K562 (cell line): Measurements from ENCODE around the gene ANKRD34A. TPM values are rescaled to one million over a fixed set of nuclear protein-coding genes. Genes with fewer than 3 reads are reported as not detected.

ENCODE experiments used
- ELF4 ChIP-seq: fragments of 450-650 bp; formaldehyde crosslinking; IDR thresholded peaks from 2 replicates; pipeline ENCODE4 v1.4.0; 2022; ENCODE audit warnings: missing genetic modification characterization
- EWSR1 ChIP-seq: fragments of 450-650 bp; IDR thresholded peaks from 2 replicates; pipeline ENCODE4 v1.6.1; 2018; ENCODE audit warnings: borderline replicate concordance, mild to moderate bottlenecking, low read depth, moderate library complexity; ENCODE audit not compliant: partially characterized antibody
- FOXP4 ChIP-seq: sonication (generic); formaldehyde crosslinking; IDR thresholded peaks from 2 replicates; pipeline ENCODE4 v1.8.0; 2022; ENCODE audit warnings: mild to moderate bottlenecking, missing genetic modification reagents, borderline replicate concordance
- KHSRP ChIP-seq: fragments of 450-650 bp; IDR thresholded peaks from 2 replicates; pipeline ENCODE4 v1.6.1; 2017
- MTA3 ChIP-seq: fragments of 450-650 bp; formaldehyde crosslinking; IDR thresholded peaks from 2 replicates; pipeline ENCODE4 v1.6.1; 2017; ENCODE audit warnings: mild to moderate bottlenecking, borderline replicate concordance
- NFATC3 ChIP-seq: fragments of 450-650 bp; IDR thresholded peaks from 2 replicates; pipeline ENCODE4 v1.6.1; 2017; ENCODE audit warnings: mild to moderate bottlenecking
- RFX7 ChIP-seq: fragments of 250-450 bp; sonication (Bioruptor Pico); IDR thresholded peaks from 2 replicates; pipeline ENCODE4 v1.5.1; 2021; ENCODE audit warnings: mild to moderate bottlenecking
- SIN3A ChIP-seq, 2 experiments: fragments of 150-350 bp in 1 of 2; IDR thresholded peaks; 2 replicates each; pipeline ENCODE4 v1.6.1; 2011 to 2016; ENCODE audit warnings: borderline replicate concordance in 2 of 2, low read depth in 2 of 2, low read length in 2 of 2, mild to moderate bottlenecking in 2 of 2, moderate library complexity in 2 of 2; ENCODE audit not compliant: control insufficient read depth in 1 of 2
- SREBF1 ChIP-seq: fragments of 150-350 bp; IDR thresholded peaks from 2 replicates; pipeline ENCODE4 v1.6.1; 2014; ENCODE audit warnings: antibody characterized with exemption, low read depth, low read length, borderline replicate concordance
- TCF7 ChIP-seq: sonication (generic); IDR thresholded peaks from 2 replicates; pipeline ENCODE4 v1.6.1; 2016; ENCODE audit warnings: antibody characterized with exemption, borderline replicate concordance
- THRB ChIP-seq: fragments of 450-650 bp; formaldehyde crosslinking; conservative IDR thresholded peaks from 2 replicates; pipeline ENCODE4 v1.4.0; 2022; ENCODE audit warnings: mild to moderate bottlenecking, missing genetic modification characterization
- ZNF217 ChIP-seq: sonication (generic); formaldehyde crosslinking; IDR thresholded peaks from 2 replicates; pipeline ENCODE4 v1.8.0; 2022; ENCODE audit warnings: mild to moderate bottlenecking, missing genetic modification reagents
- ZNF444 ChIP-seq: fragments of 250-450 bp; sonication (Bioruptor Pico); IDR thresholded peaks from 2 replicates; pipeline ENCODE4 v1.4.0; 2020; ENCODE audit warnings: mild to moderate bottlenecking, moderate library complexity
- ZNF57 ChIP-seq: fragments of 450-650 bp; formaldehyde crosslinking; IDR thresholded peaks from 2 replicates; pipeline ENCODE4 v1.4.0; 2020; ENCODE audit warnings: mild to moderate bottlenecking, moderate library complexity
- polyA plus RNA-seq, 8 experiments: library from polyadenylated mRNA; depleted of rRNA in 4 of 8; stranded (reverse) in 5 of 8; unstranded in 3 of 8; fragments of >200 nt; fragmentation: Nextera tagmentation in 2 of 8; fragmentation: Illumina TruSeq in 1 of 8; extraction: Ambion mirVana in 2 of 8; extraction: Trizol in 1 of 8; gene quantifications; 2 replicates each; pipeline versions ENCODE4 v1.2.1 to v1.2.3, GENCODE V29; 2011 to 2014; ENCODE audit warnings: inconsistent platforms in 1 of 8, missing spikeins in 1 of 8
- total RNA-seq, 7 experiments: library from RNA; depleted of rRNA in 6 of 7; stranded (reverse); fragments of >200 nt in 6 of 7; fragmentation: Illumina TruSeq in 2 of 7; extraction: Trizol in 2 of 7; gene quantifications; 2 replicates each; pipeline versions ENCODE4 v1.2.1 to v1.2.3, GENCODE V29; 2011 to 2021; ENCODE audit warnings: low replicate concordance in 1 of 7
- TF ChIP-seq, protein P1 (sequence below): fragments of 450-650 bp; IDR thresholded peaks from 2 replicates; pipeline ENCODE4 v1.6.1; 2014; ENCODE audit warnings: low read depth, mild to moderate bottlenecking, moderate library complexity, borderline replicate concordance
- TF ChIP-seq, protein P2 (sequence below): fragments of 450-650 bp; IDR thresholded peaks from 2 replicates; pipeline ENCODE4 v1.6.1; 2017; ENCODE audit warnings: antibody characterized with exemption
- TF ChIP-seq, protein P3 (sequence below): IDR thresholded peaks from 2 replicates; pipeline ENCODE4 v1.6.1; 2012; ENCODE audit warnings: low read depth, low read length, improper control_type of control experiment, borderline replicate concordance

ANKRD34A gene
- total and polyA plus RNA-seq, 9 of the 15 experiments (the other 6 are each of a cell fraction or from before 2014, with no cell fraction given), result 0.06 to 1.6 (median 0.43) TPM

DNA sequence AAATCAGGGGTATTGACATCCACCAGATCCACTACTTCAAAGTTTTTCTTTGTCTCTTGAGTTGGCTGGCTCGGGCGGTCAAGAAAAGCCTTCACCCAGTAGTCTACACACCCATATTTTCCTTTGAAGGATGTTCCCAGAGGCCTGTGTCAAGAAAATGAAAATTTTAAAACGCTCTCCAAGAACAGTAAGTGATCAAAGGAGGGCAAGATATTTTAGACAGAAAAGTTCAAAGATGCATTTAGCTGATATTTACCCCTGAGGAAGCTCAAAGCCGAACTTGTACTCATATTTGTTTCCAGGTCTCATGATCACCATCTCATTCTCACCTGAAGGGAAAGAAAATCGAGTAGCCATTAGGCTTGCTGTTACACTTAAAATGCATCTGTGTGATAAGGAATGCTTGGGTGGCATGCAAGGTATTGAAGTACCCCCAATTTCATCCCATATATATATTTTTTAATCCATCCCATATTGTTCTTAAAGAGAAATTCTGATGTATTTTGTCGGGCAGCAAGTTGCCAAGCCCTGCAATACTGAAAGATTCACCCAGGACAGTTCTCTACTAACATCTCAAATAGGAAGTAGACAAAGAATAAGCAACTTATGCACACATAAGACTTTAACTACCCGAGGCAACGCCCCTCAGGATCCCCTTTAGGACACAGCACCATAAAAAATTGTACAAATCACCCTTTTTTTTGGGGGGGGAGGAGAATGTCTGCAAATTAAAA lies 30.9 kb upstream of the ANKRD34A start (continued):
- TF ChIP-seq, protein P1, sequence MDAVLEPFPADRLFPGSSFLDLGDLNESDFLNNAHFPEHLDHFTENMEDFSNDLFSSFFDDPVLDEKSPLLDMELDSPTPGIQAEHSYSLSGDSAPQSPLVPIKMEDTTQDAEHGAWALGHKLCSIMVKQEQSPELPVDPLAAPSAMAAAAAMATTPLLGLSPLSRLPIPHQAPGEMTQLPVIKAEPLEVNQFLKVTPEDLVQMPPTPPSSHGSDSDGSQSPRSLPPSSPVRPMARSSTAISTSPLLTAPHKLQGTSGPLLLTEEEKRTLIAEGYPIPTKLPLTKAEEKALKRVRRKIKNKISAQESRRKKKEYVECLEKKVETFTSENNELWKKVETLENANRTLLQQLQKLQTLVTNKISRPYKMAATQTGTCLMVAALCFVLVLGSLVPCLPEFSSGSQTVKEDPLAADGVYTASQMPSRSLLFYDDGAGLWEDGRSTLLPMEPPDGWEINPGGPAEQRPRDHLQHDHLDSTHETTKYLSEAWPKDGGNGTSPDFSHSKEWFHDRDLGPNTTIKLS, result no peak
- peak; percentile 80 for TF ChIP-seq KHSRP
- no peak for TF ChIP-seq RFX7 (CRISPR knock-in tag)
- TF ChIP-seq TCF7, result no peak
- 0 out of 2 replicates have a peak, but pooled peaks have one; percentile 13 for TF ChIP-seq ZNF57 (CRISPR knock-in tag)
- no peak for TF ChIP-seq NFATC3
- TF ChIP-seq FOXP4 (CRISPR knock-in tag), result 0 out of 2 replicates have a peak, but pooled peaks have one; percentile 26
- TF ChIP-seq, protein P2, sequence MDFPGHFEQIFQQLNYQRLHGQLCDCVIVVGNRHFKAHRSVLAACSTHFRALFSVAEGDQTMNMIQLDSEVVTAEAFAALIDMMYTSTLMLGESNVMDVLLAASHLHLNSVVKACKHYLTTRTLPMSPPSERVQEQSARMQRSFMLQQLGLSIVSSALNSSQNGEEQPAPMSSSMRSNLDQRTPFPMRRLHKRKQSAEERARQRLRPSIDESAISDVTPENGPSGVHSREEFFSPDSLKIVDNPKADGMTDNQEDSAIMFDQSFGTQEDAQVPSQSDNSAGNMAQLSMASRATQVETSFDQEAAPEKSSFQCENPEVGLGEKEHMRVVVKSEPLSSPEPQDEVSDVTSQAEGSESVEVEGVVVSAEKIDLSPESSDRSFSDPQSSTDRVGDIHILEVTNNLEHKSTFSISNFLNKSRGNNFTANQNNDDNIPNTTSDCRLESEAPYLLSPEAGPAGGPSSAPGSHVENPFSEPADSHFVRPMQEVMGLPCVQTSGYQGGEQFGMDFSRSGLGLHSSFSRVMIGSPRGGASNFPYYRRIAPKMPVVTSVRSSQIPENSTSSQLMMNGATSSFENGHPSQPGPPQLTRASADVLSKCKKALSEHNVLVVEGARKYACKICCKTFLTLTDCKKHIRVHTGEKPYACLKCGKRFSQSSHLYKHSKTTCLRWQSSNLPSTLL, result no peak
- TF ChIP-seq THRB (CRISPR knock-in tag), result peak; percentile 71; the same call in 1 of the 2 replicates
- peak; percentile 61 for TF ChIP-seq EWSR1
- no peak for TF ChIP-seq ZNF217 (CRISPR knock-in tag)
- TF ChIP-seq SIN3A (IDR thresholded peaks at IDR 0.05; ENCODE audit: borderline replicate concordance in 2 of 2, control insufficient read depth in 1 of 2, low read depth in 2 of 2, low read length in 2 of 2), result peak in 1 of 2 experiments; percentile 55; a peak in 1 of 4 replicates
- TF ChIP-seq SREBF1, result no peak
- TF ChIP-seq MTA3, result 0 out of 2 replicates have a peak, but pooled peaks have one; percentile 15
- TF ChIP-seq ZNF444 (CRISPR knock-in tag), result 0 out of 2 replicates have a peak, but pooled peaks have one; percentile 7
- TF ChIP-seq, protein P3, sequence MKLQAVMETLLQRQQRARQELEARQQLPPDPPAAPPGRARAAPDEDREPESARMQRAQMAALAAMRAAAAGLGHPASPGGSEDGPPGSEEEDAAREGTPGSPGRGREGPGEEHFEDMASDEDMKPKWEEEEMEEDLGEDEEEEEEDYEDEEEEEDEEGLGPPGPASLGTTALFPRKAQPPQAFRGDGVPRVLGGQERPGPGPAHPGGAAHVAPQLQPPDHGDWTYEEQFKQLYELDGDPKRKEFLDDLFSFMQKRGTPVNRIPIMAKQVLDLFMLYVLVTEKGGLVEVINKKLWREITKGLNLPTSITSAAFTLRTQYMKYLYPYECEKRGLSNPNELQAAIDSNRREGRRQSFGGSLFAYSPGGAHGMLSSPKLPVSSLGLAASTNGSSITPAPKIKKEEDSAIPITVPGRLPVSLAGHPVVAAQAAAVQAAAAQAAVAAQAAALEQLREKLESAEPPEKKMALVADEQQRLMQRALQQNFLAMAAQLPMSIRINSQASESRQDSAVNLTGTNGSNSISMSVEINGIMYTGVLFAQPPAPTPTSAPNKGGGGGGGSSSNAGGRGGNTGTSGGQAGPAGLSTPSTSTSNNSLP, result 0 out of 2 replicates have a peak, but pooled peaks have one; percentile 25
- 0 out of 2 replicates have a peak, but pooled peaks have one; percentile 64 for TF ChIP-seq ELF4
